ENCODE data around the gene TENM3. TPM values are rescaled to one million over a fixed set of nuclear protein-coding genes. Genes with fewer than 3 reads are reported as not detected.

TENM3 gene
- total and polyA plus RNA-seq, 2 of the 8 experiments (the other 6 are each of a cell fraction or from before 2014, with no cell fraction given) = 36.9 to 69.3 TPM

GRCh38 chr4:182264139-182264752 lies 21.0 kb downstream of the TENM3 start:
- POLR2A ChIA-PET (ENCODE audit: partially characterized antibody) = no interaction called here
- WGBS, 2 experiments (ENCODE audit: extremely low coverage in 1 of 2, insufficient coverage in 1 of 2, insufficient read length in 1 of 2, insufficient replicate concordance in 2 of 2, low coverage in 1 of 2, low lambda C conversion rate in 2 of 2, missing lambda C conversion rate in 1 of 2) = 85% methylated on average over 13 of the region's 13 CpGs; no CpG with 5 or more reads in 1 of the 2 experiments

More at GRCh38 chr4:182264139-182264752, 21.0 kb downstream of the TENM3 start:
- H3K79me2 ChIP-seq (ENCODE audit: control insufficient read depth in 1 of 2, insufficient read depth in 2 of 2, low read length in 2 of 2) = no peaks in the 10 kb centered on the region; a peak in 1 of 4 replicates
- no peak overlapping the region for H3K14ac ChIP-seq (ENCODE audit: insufficient read length)
- no peak overlapping the region for H3K9ac ChIP-seq (replicated peaks in 1 of 4; ENCODE audit: extremely low read depth in 1 of 4, low read depth in 3 of 4, low read length in 3 of 4)
- no peaks in the 10 kb centered on the region for H3K9me3 ChIP-seq (ENCODE audit: insufficient read depth in 2 of 2, low read depth in 1 of 2, low read length in 1 of 2)
- CTCF ChIA-PET (ENCODE audit: partially characterized antibody) = interaction anchor here (0.6 kb wide), 3 partner anchors 7 to 735 kb away, joined by 3 to 4 read pairs (median 3); no protein-coding TSS in a partner anchor
- no peak overlapping the region for H3K23ac ChIP-seq (ENCODE audit: insufficient read length)
- DNase-seq (ENCODE audit: low read depth in 1 of 2, low spot score in 2 of 2) (no peak), FAIRE-seq (no peak)
- no peaks in the 10 kb centered on the region for H3K23me2 ChIP-seq (ENCODE audit: low read depth, low read length)
- H3K27me3 ChIP-seq (replicated peaks in 1 of 4; ENCODE audit: control insufficient read depth in 3 of 4, extremely low read depth in 1 of 4, insufficient read depth in 3 of 4, low read length in 3 of 4) = no peaks in the 10 kb centered on the region
- H3K27ac ChIP-seq (ENCODE audit: low read depth, low read length) = no peak overlapping the region
- no peak overlapping the region for H4K8ac ChIP-seq (ENCODE audit: extremely low read depth, insufficient read depth, low read length)
- peaks cover 0 to 5% (median 0%) of the 10 kb centered on the region in 4 experiments; a peak in 2 of 7 replicates for H3K4me1 ChIP-seq (replicated peaks in 1 of 4; ENCODE audit: control insufficient read depth in 3 of 4, insufficient read depth in 4 of 4, low read length in 3 of 4)
- H2BK120ac ChIP-seq (replicated peaks; ENCODE audit: low read depth, low read length) = no peak overlapping the region
- no peak overlapping the region for H3K56ac ChIP-seq (replicated peaks; ENCODE audit: insufficient read length, low read depth, low read length)
- no peak overlapping the region for H2AFZ ChIP-seq (ENCODE audit: low read length)
- H4K5ac ChIP-seq (ENCODE audit: insufficient read length, low read depth, low read length) = no peak overlapping the region
- H4K91ac ChIP-seq (replicated peaks; ENCODE audit: insufficient read length, low read length) = no peak overlapping the region
- H3K4ac ChIP-seq (replicated peaks; ENCODE audit: insufficient read length, low read depth, low read length) = no peak overlapping the region
- H4K20me1 ChIP-seq (replicated peaks in 1 of 2; ENCODE audit: control insufficient read depth in 1 of 2, insufficient read depth in 2 of 2, low read length in 2 of 2) = no peaks in the 10 kb centered on the region
- peaks cover 0 to 2% (median 0%) of the 10 kb centered on the region in 4 experiments; a peak in 1 of 8 replicates for H3K36me3 ChIP-seq (ENCODE audit: control insufficient read depth in 2 of 4, insufficient read depth in 4 of 4, low read length in 3 of 4)
- TF ChIP-seq TAF7 (optimal IDR thresholded peaks at IDR 0.05; ENCODE audit: borderline replicate concordance, low read depth, low read length) (no peak), CBX8 (IDR thresholded peaks at IDR 0.05; ENCODE audit: borderline replicate concordance, low read depth, low read length) (no peak), TBP (IDR thresholded peaks at IDR 0.05; ENCODE audit: low read depth, low read length) (peak; percentile 93), CTCF (IDR thresholded peaks at IDR 0.05; ENCODE audit: control extremely low read depth in 1 of 3, insufficient read depth in 1 of 3, low read depth in 1 of 3, low read length in 3 of 3) (no peak), POLR2A (IDR thresholded peaks at IDR 0.05; ENCODE audit: control extremely low read depth in 1 of 2, low read depth in 2 of 2, low read length in 2 of 2) (no peak), EP300 (IDR thresholded peaks at IDR 0.05; ENCODE audit: borderline replicate concordance in 1 of 2, low read depth in 2 of 2, low read length in 2 of 2) (no peak)
- no peak overlapping the region for H2BK15ac ChIP-seq (ENCODE audit: low read length)
- H2BK12ac ChIP-seq (ENCODE audit: low read depth, low read length) = no peak overlapping the region
- H3K18ac ChIP-seq (ENCODE audit: extremely low read depth, low read length) = no peak overlapping the region
- no peak overlapping the region for H3K4me3 ChIP-seq (ENCODE audit: extremely low read depth in 1 of 4, insufficient read depth in 2 of 4, low read depth in 3 of 4, low read length in 4 of 4)
- no peaks in the 10 kb centered on the region for H3K79me1 ChIP-seq (ENCODE audit: low read depth, low read length)
- no peak overlapping the region for H2AK5ac ChIP-seq (ENCODE audit: low read depth, low read length)
- H2BK5ac ChIP-seq (ENCODE audit: low read depth, low read length) = no peak overlapping the region
- no peak overlapping the region for H3K4me2 ChIP-seq (ENCODE audit: insufficient read depth in 1 of 2, low read depth in 2 of 2, low read length in 2 of 2)
- no peak overlapping the region for H2BK20ac ChIP-seq (ENCODE audit: low read length)
